HCT116 (cell line): ENCODE data around the gene ARMC8. TPM values are rescaled to one million over a fixed set of nuclear protein-coding genes. Genes with fewer than 3 reads are reported as not detected.

Experiments
- ATAC-seq: fragments of 200-7000 bp; cut with Tn5 transposase; 2 replicates; pipeline ENCODE4 v1.9.1; 2020; ENCODE audit warnings: mild to moderate bottlenecking, moderate library complexity
- BruUV-seq: library from RNA; stranded (reverse); fragments of 400-500 nt; replicated peaks from 2 replicates; lab custom pipeline; 2021; lab: Mats Ljungman, UMichigan
- CTCF ChIA-PET: fragments of 300-600 bp; sonication (Branson Sonifier 250); formaldehyde crosslinking; loops from one replicate; lab custom pipeline; 2021; ENCODE audit warnings: antibody characterized with exemption; lab: Charles Lee
- POLR2A ChIA-PET: fragments of 300-600, 350-600 bp; sonication (Branson Sonifier 250); formaldehyde crosslinking; loops from one replicate; lab custom pipeline; 2021; ENCODE audit warnings: antibody characterized with exemption; lab: Charles Lee
- RAD21 ChIA-PET, 2 experiments: fragments of 300-600 bp; sonication (Branson Sonifier 250); formaldehyde crosslinking; loops; one replicate each; lab custom pipeline; 2023; ENCODE audit warnings: low total read pairs in 2 of 2; ENCODE audit not compliant: uncharacterized antibody in 2 of 2, unreplicated experiment in 2 of 2, low non-redundant PET in 1 of 2; lab: Charles Lee
- DNase-seq: peaks from one replicate; pipeline ENCODE4 v3.0.0-alpha.2; 2010; ENCODE audit warnings: low read depth, low spot score
- H2AFZ ChIP-seq: fragments of 200-600 bp; shearing (Covaris generic), sonication (generic); 2 replicates; pipeline ENCODE4 v1.6.1; 2017; ENCODE audit warnings: low read depth, mixed run types, mixed read lengths, antibody characterized with exemption, low read length; ENCODE audit not compliant: poor library complexity, severe bottlenecking
- H3K27ac ChIP-seq: 2 replicates; pipeline ENCODE4 v1.5.1; 2012; ENCODE audit warnings: low read depth, low read length
- H3K27me3 ChIP-seq: fragments of 200-600 bp; sonication (generic); 2 replicates; pipeline ENCODE4 v1.6.1; 2016; ENCODE audit warnings: mixed run types, low read length, mixed read lengths; ENCODE audit not compliant: insufficient read depth
- H3K36me3 ChIP-seq, 2 experiments: fragments of 200-500 bp in 1 of 2; fragments of 200-600 bp in 1 of 2; sonication (Bioruptor generic) in 1 of 2; sonication (generic) in 1 of 2; 2 replicates each; pipeline versions ENCODE4 v1.5.1 to v1.6.1; 2014 to 2016; ENCODE audit warnings: low read length in 2 of 2, inconsistent platforms in 1 of 2, mixed read lengths in 1 of 2, mixed run types in 1 of 2; ENCODE audit not compliant: insufficient read depth in 2 of 2, control insufficient read depth in 1 of 2
- H3K4me1 ChIP-seq, 2 experiments: fragments of 200-600 bp in 1 of 2; sonication (generic) in 1 of 2; 2 replicates each; pipeline versions ENCODE4 v1.5.1 to v1.6.1; 2012 to 2017; ENCODE audit warnings: low read length in 2 of 2, inconsistent platforms in 1 of 2, mild to moderate bottlenecking in 1 of 2, mixed read lengths in 1 of 2, mixed run types in 1 of 2, moderate library complexity in 1 of 2; ENCODE audit not compliant: insufficient read depth in 2 of 2, control insufficient read depth in 1 of 2
- H3K4me2 ChIP-seq: fragments of 200-600 bp; sonication (generic); 2 replicates; pipeline ENCODE4 v1.6.1; 2017; ENCODE audit warnings: mixed run types, low read length, mixed read lengths
- H3K4me3 ChIP-seq, 2 experiments: fragments of 200-600 bp in 1 of 2; sonication (generic) in 1 of 2; replicated peaks in 1 of 2; 2 replicates each; pipeline ENCODE4 v1.5.1; 2011 to 2016; ENCODE audit warnings: low read length in 2 of 2, control low read depth in 1 of 2, low read depth in 1 of 2, mild to moderate bottlenecking in 1 of 2, mixed read lengths in 1 of 2, mixed run types in 1 of 2
- H3K79me2 ChIP-seq: fragments of 200-600 bp; sonication (generic); 2 replicates; pipeline ENCODE4 v1.6.1; 2017; ENCODE audit warnings: mild to moderate bottlenecking, mixed run types, low read length, moderate library complexity, mixed read lengths; ENCODE audit not compliant: insufficient read depth
- H3K9ac ChIP-seq: fragments of 200-600 bp; sonication (generic); 2 replicates; pipeline ENCODE4 v1.6.1; 2016; ENCODE audit warnings: low read length, mixed read lengths
- H3K9me2 ChIP-seq: fragments of 200-600 bp; sonication (generic), shearing (Covaris generic); 2 replicates; pipeline ENCODE4 v1.6.1; 2017; ENCODE audit warnings: mixed run types, mild to moderate bottlenecking, moderate library complexity; ENCODE audit not compliant: insufficient read depth
- H3K9me3 ChIP-seq, 2 experiments: fragments of 200-500 bp in 1 of 2; fragments of 200-600 bp in 1 of 2; sonication (Bioruptor generic) in 1 of 2; sonication (generic) in 1 of 2; 2 replicates each; pipeline ENCODE4 v1.6.1; 2014 to 2017; ENCODE audit warnings: low read length in 2 of 2, mixed read lengths in 2 of 2, inconsistent platforms in 1 of 2, low read depth in 1 of 2, mild to moderate bottlenecking in 1 of 2, mixed run types in 1 of 2, moderate library complexity in 1 of 2; ENCODE audit not compliant: control insufficient read depth in 1 of 2, insufficient read depth in 1 of 2
- H4K20me1 ChIP-seq: fragments of 200-600 bp; sonication (generic), shearing (Covaris generic); 2 replicates; pipeline ENCODE4 v1.6.1; 2017; ENCODE audit warnings: mixed run types, mild to moderate bottlenecking, moderate library complexity; ENCODE audit not compliant: insufficient read depth
- CBX3 ChIP-seq: IDR thresholded peaks from 2 replicates; pipeline ENCODE4 v1.6.1; 2012; ENCODE audit warnings: low read depth
- CEBPB ChIP-seq: IDR thresholded peaks from 2 replicates; pipeline ENCODE4 v1.6.1; 2012; ENCODE audit warnings: low read depth
- CTCF ChIP-seq, 3 experiments: fragments of 200-600 bp in 1 of 3; sonication (generic) in 1 of 3; IDR thresholded peaks in 2 of 3; conservative IDR thresholded peaks in 1 of 3; 2 replicates each; pipeline ENCODE4 v1.5.1; 2012 to 2017; ENCODE audit warnings: low read depth in 2 of 3, low read length in 2 of 3, antibody characterized with exemption in 1 of 3, borderline replicate concordance in 1 of 3, control low read depth in 1 of 3, mild to moderate bottlenecking in 1 of 3, mixed read lengths in 1 of 3, mixed run types in 1 of 3, moderate library complexity in 1 of 3; ENCODE audit not compliant: insufficient read depth in 1 of 3
- EGR1 ChIP-seq: IDR thresholded peaks from 2 replicates; pipeline ENCODE4 v1.6.1; 2012; ENCODE audit warnings: low read depth
- ELF1 ChIP-seq: IDR thresholded peaks from 2 replicates; pipeline ENCODE4 v1.6.1; 2012; ENCODE audit warnings: low read depth, borderline replicate concordance
- EZH2 ChIP-seq: fragments of 200-600 bp; sonication (generic); IDR thresholded peaks from 2 replicates; pipeline ENCODE4 v1.6.1; 2017; ENCODE audit warnings: antibody characterized with exemption, mixed run types
- EZH2phosphoT487 ChIP-seq: fragments of 200-600 bp; IDR thresholded peaks from 2 replicates; pipeline ENCODE4 v1.6.1; 2018; ENCODE audit warnings: antibody characterized with exemption, borderline replicate concordance
- FOSL1 ChIP-seq: IDR thresholded peaks from 2 replicates; pipeline ENCODE4 v1.6.1; 2012; ENCODE audit warnings: low read depth
- MAX ChIP-seq: IDR thresholded peaks from 2 replicates; pipeline ENCODE4 v1.6.1; 2012
- POLR2A ChIP-seq: IDR thresholded peaks from 2 replicates; pipeline ENCODE4 v1.7.0; 2011; ENCODE audit warnings: borderline replicate concordance; ENCODE audit not compliant: insufficient read depth, insufficient read length; ENCODE audit errors: extremely low read depth
- POLR2AphosphoS5 ChIP-seq: IDR thresholded peaks from 2 replicates; pipeline ENCODE4 v1.6.1; 2011; ENCODE audit warnings: mild to moderate bottlenecking, low read depth, low read length, moderate library complexity
- RAD21 ChIP-seq: IDR thresholded peaks from 2 replicates; pipeline ENCODE4 v1.6.1; 2012; ENCODE audit warnings: low read depth, mild to moderate bottlenecking
- REST ChIP-seq: IDR thresholded peaks from 2 replicates; pipeline ENCODE4 v1.6.1; 2012; ENCODE audit warnings: low read depth
- SIN3A ChIP-seq: IDR thresholded peaks from 2 replicates; pipeline ENCODE4 v1.6.1; 2012; ENCODE audit warnings: low read depth
- SP1 ChIP-seq: IDR thresholded peaks from 2 replicates; pipeline ENCODE4 v1.6.1; 2012; ENCODE audit warnings: low read depth
- SRF ChIP-seq: IDR thresholded peaks from 2 replicates; pipeline ENCODE4 v1.6.1; 2012; ENCODE audit warnings: low read depth
- TCF7L2 ChIP-seq: IDR thresholded peaks from 2 replicates; pipeline ENCODE4 v1.7.0; 2011; ENCODE audit warnings: borderline replicate concordance, inconsistent platforms; ENCODE audit not compliant: insufficient read depth, insufficient read length; ENCODE audit errors: extremely low read depth
- ZFX ChIP-seq: fragments of 450-650 bp; IDR thresholded peaks from 2 replicates; pipeline ENCODE4 v1.6.1; 2017
- ZNF274 ChIP-seq: fragments of 200-500 bp; sonication (Bioruptor generic); IDR thresholded peaks from 2 replicates; pipeline ENCODE4 v1.6.1; 2014; ENCODE audit warnings: mild to moderate bottlenecking, low read depth, low read length, inconsistent platforms
- intact Hi-C: fragments of 100-400 bp; cut with micrococcal nuclease; formaldehyde crosslinking; loops from 2 replicates; pipeline ENCODE4 v1.10.0; 2022
- total RNA-seq: library from RNA; stranded (reverse); gene quantifications from one replicate; pipeline ENCODE4 v1.2.1, GENCODE V29; 2021; ENCODE audit not compliant: unreplicated experiment

Gene ARMC8
- total RNA-seq, 1 experiment from 2014 or later, result 36.2 TPM

GRCh38 chr3:138238711-138239110, 51.6 kb downstream of the ARMC8 start:
- CTCF ChIA-PET, result no interaction called here

GRCh38 chr3:138241061-138241460, 54.0 kb downstream of the ARMC8 start:
- H3K4me1 ChIP-seq, result no peaks in the 10 kb centered on the region
- no peaks in the 10 kb centered on the region for H3K27me3 ChIP-seq
- no peaks in the 10 kb centered on the region for H3K9me2 ChIP-seq
- BruUV-seq, result no TSS peak
- H4K20me1 ChIP-seq, result no peaks in the 10 kb centered on the region
- peaks cover 11 to 14% of the 10 kb centered on the region in 2 experiments; a peak in 2 of 4 replicates for H3K36me3 ChIP-seq
- ChIA-PET POLR2A (no interaction called here), RAD21 (no interaction called here), CTCF (no interaction called here)
- H3K4me3 ChIP-seq, result no peak overlapping the region
- H3K4me2 ChIP-seq, result no peak overlapping the region
- no peaks in the 10 kb centered on the region for H3K79me2 ChIP-seq
- no peak overlapping the region for H3K27ac ChIP-seq
- H3K9ac ChIP-seq, result no peak overlapping the region
- no peak for ATAC-seq
- no peak for DNase-seq
- no peaks in the 10 kb centered on the region for H3K9me3 ChIP-seq
- intact Hi-C loops, result no loop called here
- H2AFZ ChIP-seq, result no peak overlapping the region
- TF ChIP-seq POLR2AphosphoS5, result no peak
- TF ChIP-seq RAD21, result no peak
- no peak for TF ChIP-seq TCF7L2
- TF ChIP-seq SIN3A, result no peak
- no peak for TF ChIP-seq EZH2
- TF ChIP-seq MAX, result no peak
- TF ChIP-seq EGR1, result no peak
- TF ChIP-seq ZNF274, result no peak
- TF ChIP-seq FOSL1, result no peak
- no peak for TF ChIP-seq REST
- no peak for TF ChIP-seq CEBPB
- no peak for TF ChIP-seq CTCF (IDR thresholded peaks at IDR 0.05 in 2 of 3, conservative IDR thresholded peaks at IDR 0.05 in 1 of 3; ENCODE audit: borderline replicate concordance in 1 of 3, insufficient read depth in 1 of 3, low read depth in 2 of 3, low read length in 2 of 3)
- TF ChIP-seq ELF1, result no peak
- TF ChIP-seq SP1, result no peak

More at GRCh38 chr3:138238711-138239110, 51.6 kb downstream of the ARMC8 start:
- ChIA-PET RAD21 (no interaction called here), POLR2A (no interaction called here)
- DNase-seq, result no peak
- H3K9me2 ChIP-seq, result no peaks in the 10 kb centered on the region
- no TSS peak for BruUV-seq
- no peak overlapping the region for H3K27ac ChIP-seq
- TF ChIP-seq CBX3, result no peak
- TF ChIP-seq SIN3A, result no peak
- TF ChIP-seq EGR1, result no peak
- no peak for TF ChIP-seq EZH2phosphoT487
- no peak for TF ChIP-seq SRF
- TF ChIP-seq ZFX, result no peak
- no peak for TF ChIP-seq TCF7L2
- no peak for TF ChIP-seq POLR2A
- no peak overlapping the region for H3K4me3 ChIP-seq
- H4K20me1 ChIP-seq, result no peaks in the 10 kb centered on the region
- intact Hi-C loops, result no loop called here
- no peaks in the 10 kb centered on the region for H3K27me3 ChIP-seq
- H2AFZ ChIP-seq, result no peak overlapping the region
- ATAC-seq, result no peak
- H3K4me2 ChIP-seq, result no peak overlapping the region
- H3K9ac ChIP-seq, result no peak overlapping the region
- peaks cover 8 to 18% of the 10 kb centered on the region in 2 experiments; a peak in 1 of 4 replicates for H3K36me3 ChIP-seq
- H3K79me2 ChIP-seq, result no peaks in the 10 kb centered on the region
- no peaks in the 10 kb centered on the region for H3K4me1 ChIP-seq
- H3K9me3 ChIP-seq, result no peaks in the 10 kb centered on the region
